Eye (tissue), 1 donor: ENCODE results near the gene PFKP.

Experiments used
- DNase-seq: peaks from one replicate; pipeline ENCODE4 v3.0.0-alpha.2; 2015

The PFKP gene

GRCh38 chr10:3071405-3072198 lies 4.3 kb downstream of the PFKP start:
- DNase-seq, result no peak

GRCh38 chr10:3072641-3073360 lies 5.5 kb downstream of the PFKP start:
- no peak for DNase-seq

- no peak for DNase-seq
Measured at GRCh38 chr10:3074145-3074665, 6.9 kb downstream of the PFKP start.

- DNase-seq, result no peak
Measured at GRCh38 chr10:3074985-3075600, 7.7 kb downstream of the PFKP start.

- no peak for DNase-seq
Measured at GRCh38 chr10:3076138-3076537, 8.8 kb downstream of the PFKP start.

- DNase-seq, result no peak
Measured at GRCh38 chr10:3077509-3077908, 10.2 kb downstream of the PFKP start.

- no peak for DNase-seq
Measured at GRCh38 chr10:3077940-3078630, 10.7 kb downstream of the PFKP start.

GRCh38 chr10:3081383-3081981 lies 14.1 kb downstream of the PFKP start:
- no peak for DNase-seq

GRCh38 chr10:3082290-3082689 lies 14.9 kb downstream of the PFKP start:
- DNase-seq, result no peak

GRCh38 chr10:3085785-3086567 lies 18.6 kb downstream of the PFKP start:
- DNase-seq, result no peak

GRCh38 chr10:3090388-3090787 lies 23.0 kb downstream of the PFKP start:
- DNase-seq, result no peak

GRCh38 chr10:3090914-3091787 lies 23.8 kb downstream of the PFKP start:
- peak; percentile 51 for DNase-seq

- no peak for DNase-seq
Measured at GRCh38 chr10:3091921-3092320, 24.6 kb downstream of the PFKP start.

GRCh38 chr10:3093996-3094395 lies 26.6 kb downstream of the PFKP start:
- DNase-seq, result no peak

GRCh38 chr10:3094609-3095036 lies 27.3 kb downstream of the PFKP start:
- DNase-seq, result no peak

- peak; percentile 58 for DNase-seq
Measured at GRCh38 chr10:3095373-3096139, 28.2 kb downstream of the PFKP start.

GRCh38 chr10:3096149-3096548 lies 28.8 kb downstream of the PFKP start:
- DNase-seq, result no peak

GRCh38 chr10:3097160-3097559 lies 29.8 kb downstream of the PFKP start:
- no peak for DNase-seq

- no peak for DNase-seq
Measured at GRCh38 chr10:3098689-3099088, 31.3 kb downstream of the PFKP start.
